Measurements from ENCODE around the gene CCN5. TPM values are rescaled to one million over a fixed set of nuclear protein-coding genes. Genes with fewer than 3 reads are reported as not detected.

CCN5 gene
- total RNA-seq, 1 donor from 2014 or later, result not detected

DNA sequence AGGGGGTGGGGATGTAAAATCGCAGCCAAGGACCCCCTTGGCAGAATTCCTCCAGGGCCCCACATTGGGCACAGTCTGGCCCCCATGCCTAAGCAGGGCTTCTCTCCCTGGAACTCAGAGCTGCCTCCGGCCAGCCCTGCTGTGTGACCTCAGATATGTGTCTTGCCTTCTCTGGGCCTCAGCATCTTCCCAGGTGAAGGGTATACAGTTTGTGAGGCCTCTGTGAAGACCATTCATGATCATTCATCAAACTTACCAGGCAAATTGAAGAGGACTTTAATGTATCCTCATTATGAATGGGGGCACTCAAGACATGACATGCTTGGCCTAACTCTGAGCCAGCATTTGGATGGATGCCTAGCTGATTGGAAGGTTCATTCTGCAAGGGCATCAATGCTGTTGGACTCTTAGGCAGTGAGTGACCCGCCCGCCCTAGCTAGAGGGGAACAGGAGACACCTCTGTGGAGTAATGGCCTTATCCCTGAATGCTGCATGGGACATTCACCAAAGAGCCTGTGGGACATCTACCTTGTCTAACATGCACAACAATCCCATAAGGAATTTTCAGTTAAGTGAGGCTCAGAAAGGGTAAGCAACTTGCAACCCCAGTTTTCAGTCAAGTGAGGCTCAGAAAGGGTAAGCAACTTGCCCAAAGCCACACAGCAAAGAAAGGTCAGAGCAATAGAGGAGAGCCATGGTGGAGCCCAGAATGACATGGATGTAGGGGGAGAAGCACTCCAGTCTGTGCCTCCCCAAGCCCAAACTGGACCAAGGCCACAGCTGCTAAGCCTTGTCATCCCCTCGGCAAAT, 535 bp downstream of the CCN5 start:
- Histone ChIP-seq H3K36me3 (no peaks in the 10 kb centered on the region), H3K79me2 (ENCODE audit: low read depth) (no peaks in the 10 kb centered on the region), H3F3A (ENCODE audit: low read depth) (no peaks in the 10 kb centered on the region), H3K4me3 (no peak overlapping the region), H3K27ac (no peak overlapping the region), H4K20me1 (ENCODE audit: low read depth) (no peaks in the 10 kb centered on the region), H2AFZ (replicated peaks) (no peak overlapping the region), H3K9ac (no peak overlapping the region), H3K4me2 (no peak overlapping the region), H3K4me1 (no peaks in the 10 kb centered on the region), H3K9me3 (ENCODE audit: low read depth) (no peaks in the 10 kb centered on the region), H3K27me3 (no peaks in the 10 kb centered on the region)
- Mint-ChIP-seq H3K9me3 (no peaks in the 10 kb centered on the region), H3K4me1 (peaks cover 4% of the 10 kb centered on the region), H3K4me3 (no peak overlapping the region), H3K27me3 (ENCODE audit: insufficient read depth, low read depth) (peaks cover 7% of the 10 kb centered on the region), H3K27ac (no peak overlapping the region), H3K36me3 (no peaks in the 10 kb centered on the region)
- no peak for TF ChIP-seq EZH2 (IDR thresholded peaks at IDR 0.05)
- no peak for TF ChIP-seq EZH2phosphoT487 (IDR thresholded peaks at IDR 0.05)
- TF ChIP-seq, protein P1, sequence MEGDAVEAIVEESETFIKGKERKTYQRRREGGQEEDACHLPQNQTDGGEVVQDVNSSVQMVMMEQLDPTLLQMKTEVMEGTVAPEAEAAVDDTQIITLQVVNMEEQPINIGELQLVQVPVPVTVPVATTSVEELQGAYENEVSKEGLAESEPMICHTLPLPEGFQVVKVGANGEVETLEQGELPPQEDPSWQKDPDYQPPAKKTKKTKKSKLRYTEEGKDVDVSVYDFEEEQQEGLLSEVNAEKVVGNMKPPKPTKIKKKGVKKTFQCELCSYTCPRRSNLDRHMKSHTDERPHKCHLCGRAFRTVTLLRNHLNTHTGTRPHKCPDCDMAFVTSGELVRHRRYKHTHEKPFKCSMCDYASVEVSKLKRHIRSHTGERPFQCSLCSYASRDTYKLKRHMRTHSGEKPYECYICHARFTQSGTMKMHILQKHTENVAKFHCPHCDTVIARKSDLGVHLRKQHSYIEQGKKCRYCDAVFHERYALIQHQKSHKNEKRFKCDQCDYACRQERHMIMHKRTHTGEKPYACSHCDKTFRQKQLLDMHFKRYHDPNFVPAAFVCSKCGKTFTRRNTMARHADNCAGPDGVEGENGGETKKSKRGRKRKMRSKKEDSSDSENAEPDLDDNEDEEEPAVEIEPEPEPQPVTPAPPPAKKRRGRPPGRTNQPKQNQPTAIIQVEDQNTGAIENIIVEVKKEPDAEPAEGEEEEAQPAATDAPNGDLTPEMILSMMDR (IDR thresholded peaks at IDR 0.05), result no peak
- no peak for DNase-seq (ENCODE audit: low spot score)

DNA sequence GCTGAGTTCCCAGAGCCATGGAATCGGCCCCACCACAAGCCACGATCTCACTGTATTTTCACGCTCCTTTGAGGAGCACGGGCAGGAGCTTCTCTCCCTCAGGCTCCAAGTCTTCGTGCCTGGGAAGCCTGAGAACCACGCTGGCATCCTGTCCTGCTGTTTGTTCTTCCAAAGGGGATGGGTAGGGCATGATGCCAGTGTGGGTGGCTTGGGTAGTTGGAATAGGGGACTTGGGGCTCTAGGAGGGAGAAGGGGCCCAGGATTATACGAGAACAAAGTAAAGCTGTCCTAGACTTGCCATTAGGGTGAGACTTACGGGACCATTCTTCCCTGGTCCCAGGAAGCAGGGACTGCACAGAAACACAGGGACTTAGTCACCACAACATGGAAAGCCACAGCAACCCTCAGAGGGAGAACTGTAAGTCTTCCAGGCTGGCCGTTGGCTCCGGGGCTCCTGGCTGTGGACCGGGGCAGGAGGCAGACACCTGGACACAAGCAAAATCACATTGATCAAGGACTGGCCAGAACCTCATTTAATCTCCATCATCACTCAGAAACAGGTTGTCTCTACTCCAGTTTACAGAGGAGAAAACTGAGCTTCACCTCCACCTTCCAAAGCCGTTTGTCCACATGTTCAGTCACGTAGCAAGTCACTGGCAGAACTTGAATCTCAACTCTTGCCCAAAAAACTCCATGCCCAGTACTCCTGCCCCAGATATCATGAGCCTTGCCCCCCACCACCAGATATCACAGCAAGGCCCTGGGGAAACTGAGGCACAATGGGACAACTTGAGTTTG, 1.3 kb downstream of the CCN5 start:
- Histone ChIP-seq H3K4me1 (no peaks in the 10 kb centered on the region), H3K9ac (no peak overlapping the region), H4K20me1 (ENCODE audit: low read depth) (no peaks in the 10 kb centered on the region), H3K27ac (no peak overlapping the region), H3K27me3 (no peaks in the 10 kb centered on the region), H3K9me3 (ENCODE audit: low read depth) (no peaks in the 10 kb centered on the region), H3K36me3 (no peaks in the 10 kb centered on the region), H3K4me2 (no peak overlapping the region), H3F3A (ENCODE audit: low read depth) (no peaks in the 10 kb centered on the region), H3K79me2 (ENCODE audit: low read depth) (no peaks in the 10 kb centered on the region), H3K4me3 (no peak overlapping the region), H2AFZ (replicated peaks) (no peak overlapping the region)
- no peak for DNase-seq (ENCODE audit: low spot score)
- Mint-ChIP-seq H3K27me3 (ENCODE audit: insufficient read depth, low read depth) (peaks cover 7% of the 10 kb centered on the region), H3K9me3 (no peaks in the 10 kb centered on the region), H3K4me1 (peaks cover 8% of the 10 kb centered on the region), H3K4me3 (no peak overlapping the region), H3K27ac (peak overlapping the region; percentile 8), H3K36me3 (no peaks in the 10 kb centered on the region)
- TF ChIP-seq, protein P1 (IDR thresholded peaks at IDR 0.05), result no peak
- TF ChIP-seq EZH2 (IDR thresholded peaks at IDR 0.05) (no peak), EZH2phosphoT487 (IDR thresholded peaks at IDR 0.05) (no peak)

DNA sequence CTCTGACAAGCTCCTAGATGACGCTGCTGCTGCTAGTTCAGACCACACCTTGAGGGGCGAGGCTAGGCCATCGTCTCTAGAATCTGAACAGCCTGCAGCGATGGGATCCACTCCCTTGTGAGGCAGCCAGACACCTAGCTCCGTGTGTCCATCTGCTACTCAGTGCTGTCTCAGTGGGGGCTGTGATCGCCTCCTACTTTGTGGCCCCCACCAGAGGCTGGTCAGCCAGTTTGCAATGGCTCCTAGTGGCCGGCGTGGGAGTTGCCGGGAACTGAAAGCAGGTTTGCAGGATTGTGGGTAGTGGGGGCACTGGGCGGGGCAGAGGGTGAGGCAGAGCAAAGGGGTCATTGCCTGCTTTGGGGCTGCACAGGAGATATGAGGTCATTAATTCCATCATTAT, 2.8 kb downstream of the CCN5 start:
- no peaks in the 10 kb centered on the region for H3K36me3 Mint-ChIP-seq
- peak; percentile 37 for DNase-seq (ENCODE audit: low spot score)
- Histone ChIP-seq H3K79me2 (ENCODE audit: low read depth) (no peaks in the 10 kb centered on the region), H3F3A (ENCODE audit: low read depth) (no peaks in the 10 kb centered on the region), H3K27ac (no peak overlapping the region), H4K20me1 (ENCODE audit: low read depth) (no peaks in the 10 kb centered on the region), H3K4me1 (no peaks in the 10 kb centered on the region), H3K4me3 (no peak overlapping the region), H3K9ac (no peak overlapping the region), H3K36me3 (no peaks in the 10 kb centered on the region), H3K9me3 (ENCODE audit: low read depth) (no peaks in the 10 kb centered on the region), H3K4me2 (no peak overlapping the region), H3K27me3 (no peaks in the 10 kb centered on the region), H2AFZ (replicated peaks) (peak overlapping the region; percentile 46)
- H3K9me3 Mint-ChIP-seq, result no peaks in the 10 kb centered on the region
- TF ChIP-seq, protein P1 (IDR thresholded peaks at IDR 0.05), result peak; percentile 52
- TF ChIP-seq EZH2 (IDR thresholded peaks at IDR 0.05), result no peak
- H3K27me3 Mint-ChIP-seq (ENCODE audit: insufficient read depth, low read depth), result peaks cover 10% of the 10 kb centered on the region
- peaks cover 8% of the 10 kb centered on the region for H3K4me1 Mint-ChIP-seq
- H3K4me3 Mint-ChIP-seq, result no peak overlapping the region
- H3K27ac Mint-ChIP-seq, result no peak overlapping the region

All from neural progenitor cell (in vitro differentiated cells).